Mucosa of gallbladder (tissue), 1 donor: Measurements from ENCODE around the gene RPL21. TPM values are rescaled to one million over a fixed set of nuclear protein-coding genes. Genes with fewer than 3 reads are reported as not detected.
A peak's percentile ranks its signal among the peaks of the same experiment; 100 is the strongest.

Experiments
- DNase-seq: peaks from one replicate; pipeline ENCODE4 v3.0.0-alpha.2; 2020; ENCODE audit warnings: low spot score
- total RNA-seq: library from RNA; stranded (reverse); gene quantifications from one replicate; pipeline ENCODE4 v1.2.1, GENCODE V29; 2021
- donor health status: DM: no; HTN: no; CAD: no.

Gene RPL21
- total RNA-seq, 1 donor from 2014 or later = 672 TPM

- no peak for DNase-seq
These were observed 7.5 kb downstream of the RPL21 start for GRCh38 chr13:27258637-27259386.

GRCh38 chr13:27259831-27260230 lies 8.5 kb downstream of the RPL21 start:
- no peak for DNase-seq

GRCh38 chr13:27261396-27261795 lies 10.0 kb downstream of the RPL21 start:
- no peak for DNase-seq

GRCh38 chr13:27263438-27263837 lies 12.1 kb downstream of the RPL21 start:
- no peak for DNase-seq

GRCh38 chr13:27264181-27264580 lies 12.8 kb downstream of the RPL21 start:
- DNase-seq = no peak

- DNase-seq = no peak
These were observed 13.3 kb downstream of the RPL21 start for GRCh38 chr13:27264648-27265047.

- no peak for DNase-seq
These were observed 15.6 kb downstream of the RPL21 start for GRCh38 chr13:27266917-27267316.

- no peak for DNase-seq
These were observed 16.2 kb downstream of the RPL21 start for GRCh38 chr13:27267596-27267995.

GRCh38 chr13:27269114-27269665 lies 17.8 kb downstream of the RPL21 start:
- DNase-seq = no peak

GRCh38 chr13:27270594-27271520 lies 19.5 kb downstream of the RPL21 start, which contains the start of gene RASL11A:
RASL11A (plus strand) TSS chr13:27270830; CDS start chr13:27270945, 115 bp downstream.
- DNase-seq = peak; percentile 80

GRCh38 chr13:27271570-27272096 lies 20.3 kb downstream of the RPL21 start:
- DNase-seq = no peak

- no peak for DNase-seq
These were observed 22.5 kb downstream of the RPL21 start for GRCh38 chr13:27273658-27274425.

- DNase-seq = no peak
These were observed 23.3 kb downstream of the RPL21 start for GRCh38 chr13:27274631-27275030.

- no peak for DNase-seq
These were observed 24.8 kb downstream of the RPL21 start for GRCh38 chr13:27276188-27276587.

GRCh38 chr13:27279506-27279905 lies 28.1 kb downstream of the RPL21 start:
- no peak for DNase-seq

- DNase-seq = no peak
These were observed 28.8 kb downstream of the RPL21 start for GRCh38 chr13:27280009-27280656.

- DNase-seq = no peak
These were observed 29.5 kb downstream of the RPL21 start for GRCh38 chr13:27280841-27281240.

- no peak for DNase-seq
These were observed 30.1 kb downstream of the RPL21 start for GRCh38 chr13:27281420-27281819.

- DNase-seq = no peak
These were observed 32.6 kb downstream of the RPL21 start for GRCh38 chr13:27283906-27284493.

GRCh38 chr13:27288392-27288791 lies 37.0 kb downstream of the RPL21 start:
- no peak for DNase-seq
